Stimulated activated CD8-positive, alpha-beta memory T cell treated with anti-CD3 and anti-CD28 coated beads, Interleukin-12 subunit alpha, Interleukin-12 subunit beta, amount 100 ng/mL, for 1 hour (primary cell): Measurements from ENCODE around the gene NME7.
"Not testable (repeated sequence)": the region's sequence is repeated elsewhere in the genome, so short reads cannot be mapped to it uniquely, and the experiment has no call there.

Experiments
- DNase-seq: peaks from one replicate; pipeline ENCODE4 v3.0.0-alpha.2; 2020; ENCODE audit warnings: low read depth

NME7 gene

GRCh38 chr1:169367686-169368405 lies at the start of gene NME7, which contains the start of gene BLZF1:
Gene NME7 (minus strand): TSS chr1:169367797. CDS start chr1:169367710, 87 bp downstream.
Gene BLZF1 (plus strand): TSS chr1:169368195. CDS start chr1:169369523, 1,328 bp downstream.
- peak; percentile 97 for DNase-seq

GRCh38 chr1:169414952-169415351 lies 47.4 kb upstream of the NME7 start:
- DNase-seq, result no peak

GRCh38 chr1:169408340-169408739 lies 40.7 kb upstream of the NME7 start:
- not testable (repeated sequence) for DNase-seq

GRCh38 chr1:169402578-169402977 lies 35.0 kb upstream of the NME7 start:
- DNase-seq, result not testable (repeated sequence)

- no peak for DNase-seq
Observed at GRCh38 chr1:169395955-169396354, 28.4 kb upstream of the NME7 start.

- DNase-seq, result no peak
Observed at GRCh38 chr1:169392406-169392805, 24.8 kb upstream of the NME7 start.

GRCh38 chr1:169390303-169390702 lies 22.7 kb upstream of the NME7 start:
- no peak for DNase-seq

GRCh38 chr1:169387399-169387798 lies 19.8 kb upstream of the NME7 start:
- no peak for DNase-seq

- no peak for DNase-seq
Observed at GRCh38 chr1:169383449-169383848, 15.9 kb upstream of the NME7 start.

GRCh38 chr1:169381162-169381561 lies 13.6 kb upstream of the NME7 start:
- DNase-seq, result no peak

- DNase-seq, result no peak
Observed at GRCh38 chr1:169371404-169371803, 3.8 kb upstream of the NME7 start.

- DNase-seq, result no peak
Observed at GRCh38 chr1:169368406-169368769, 791 bp upstream of the NME7 start.

- DNase-seq, result no peak
Observed at GRCh38 chr1:169367096-169367685, 406 bp downstream of the NME7 start.

- no peak for DNase-seq
Observed at GRCh38 chr1:169364948-169365347, 2.6 kb downstream of the NME7 start.

GRCh38 chr1:169363046-169363730 lies 4.4 kb downstream of the NME7 start:
- no peak for DNase-seq

GRCh38 chr1:169361281-169361680 lies 6.3 kb downstream of the NME7 start:
- DNase-seq, result no peak

- DNase-seq, result no peak
Observed at GRCh38 chr1:169360415-169360814, 7.2 kb downstream of the NME7 start.

GRCh38 chr1:169348383-169349036 lies 19.1 kb downstream of the NME7 start:
- DNase-seq, result no peak

GRCh38 chr1:169347688-169348382 lies 19.8 kb downstream of the NME7 start:
- no peak for DNase-seq

- DNase-seq, result no peak
Observed at GRCh38 chr1:169346036-169346589, 21.5 kb downstream of the NME7 start.

GRCh38 chr1:169345511-169345910 lies 22.1 kb downstream of the NME7 start:
- DNase-seq, result no peak

- not testable (repeated sequence) for DNase-seq
Observed at GRCh38 chr1:169342096-169342495, 25.5 kb downstream of the NME7 start.
